OCI-LY1 (cell line): ENCODE results near the gene LRRC34.

Source experiments
- CTCF ChIP-seq: fragments of 200-600 bp; sonication (generic), shearing (Covaris generic); IDR thresholded peaks from 2 replicates; pipeline ENCODE4 v1.5.1; 2017; ENCODE audit warnings: mild to moderate bottlenecking, antibody characterized with exemption, low read length, moderate library complexity, mixed read lengths
- EZH2 ChIP-seq: fragments of 200-600 bp; sonication (generic), shearing (Covaris generic); IDR thresholded peaks from 2 replicates; pipeline ENCODE4 v1.8.0; 2017; ENCODE audit warnings: borderline replicate concordance, mixed run types, mild to moderate bottlenecking, antibody characterized with exemption, low read length, moderate library complexity, mixed read lengths

- TF ChIP-seq CTCF (no peak), EZH2 (no peak)
Measured at GRCh38 chr3:169774186-169774585, 38.5 kb downstream of the LRRC34 start.
